Prostate gland (tissue), 2 donors: Measurements from ENCODE around the gene CBR4. TPM values are rescaled to one million over a fixed set of nuclear protein-coding genes. Genes with fewer than 3 reads are reported as not detected.

ENCODE experiments used
- DNase-seq: peaks from one replicate; pipeline ENCODE4 v3.0.0-alpha.2; 2019; ENCODE audit warnings: low spot score
- H3K27ac ChIP-seq, 2 donors: fragments of 200-600 bp; sonication (generic); 2 replicates each; pipeline ENCODE4 v1.5.1; 2017 to 2019
- H3K27me3 ChIP-seq: fragments of 200-600 bp; sonication (generic); replicated peaks from 2 replicates; pipeline ENCODE4 v1.5.1; 2019; ENCODE audit not compliant: insufficient read depth
- H3K36me3 ChIP-seq, 2 donors: fragments of 200-600 bp; sonication (generic); 1 replicate in 1 of 2; 2 replicates in 1 of 2; pipeline versions ENCODE4 v1.5.1 to v1.8.1; 2017 to 2019
- H3K4me1 ChIP-seq: fragments of 200-600 bp; sonication (generic); replicated peaks from 2 replicates; pipeline ENCODE4 v1.5.1; 2019
- H3K4me3 ChIP-seq, 2 donors: fragments of 200-600 bp; sonication (generic); 2 replicates each; pipeline ENCODE4 v1.5.1; 2017 to 2019
- H3K9me3 ChIP-seq: fragments of 200-600 bp; sonication (generic); 2 replicates; pipeline ENCODE4 v1.5.1; 2017
- POLR2A ChIP-seq: fragments of 450-650 bp; IDR thresholded peaks from one replicate; pipeline ENCODE4 v1.6.1; 2016; ENCODE audit warnings: antibody characterized with exemption, mild to moderate bottlenecking
- POLR2AphosphoS5 ChIP-seq: sonication (generic); formaldehyde crosslinking; IDR thresholded peaks from one replicate; pipeline ENCODE4 v1.6.1; 2017; ENCODE audit warnings: antibody characterized with exemption
- WGBS: methylation state at CpG from one replicate; pipeline ENCODE4 v1.1.5; 2018; 5-methylcytosine and 5-hydroxymethylcytosine counted together
- intact Hi-C: fragments of 100-400 bp; cut with DNase I; formaldehyde crosslinking; loops from one replicate; pipeline ENCODE4 v1.14.2; 2022
- total RNA-seq, 2 donors: library from RNA; depleted of rRNA; stranded (reverse); fragments of >200 nt; gene quantifications; one replicate each; pipeline ENCODE4 v1.1.0, GENCODE V29; 2016
- TF ChIP-seq, protein P1 (sequence below), 4 experiments: fragments of 200-600 bp in 2 of 4; fragments of 450-650 bp in 2 of 4; sonication (generic) in 2 of 4; IDR thresholded peaks; 1 replicate in 3 of 4; 2 replicates in 1 of 4; pipeline ENCODE4 v1.5.1; 2016 to 2019; ENCODE audit warnings: antibody characterized with exemption in 4 of 4, mild to moderate bottlenecking in 2 of 4, moderate library complexity in 2 of 4

Gene CBR4
- total RNA-seq, 2 donors from 2014 or later = 15.6 to 23.7 TPM

DNA sequence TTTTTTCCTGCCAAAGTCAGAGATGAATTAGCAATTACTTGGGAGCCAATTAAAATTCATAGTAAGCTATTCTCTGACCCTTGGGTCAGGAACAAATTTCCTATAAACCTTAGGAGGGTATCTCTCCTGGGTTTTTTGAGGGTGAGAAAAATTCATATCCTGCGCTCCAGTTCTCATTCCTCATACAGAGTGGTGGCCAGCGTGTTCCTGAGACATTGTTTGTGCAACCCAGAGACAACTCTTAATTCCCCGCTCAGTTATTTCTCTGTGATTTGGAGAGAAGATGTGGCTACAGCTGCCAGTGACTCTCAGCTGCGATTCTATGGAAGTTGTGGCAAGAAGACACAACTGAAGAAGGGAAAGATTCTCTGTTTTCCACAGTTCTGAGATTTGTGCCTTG, 37.9 kb upstream of the CBR4 start:
- H3K4me1 ChIP-seq = peaks cover 10% of the 10 kb centered on the region
- H3K36me3 ChIP-seq = no peaks in the 10 kb centered on the region
- no peak for DNase-seq
- intact Hi-C loops = no loop called here
- no peaks in the 10 kb centered on the region for H3K9me3 ChIP-seq
- TF ChIP-seq POLR2AphosphoS5 = no peak
- no peak for TF ChIP-seq POLR2A
- TF ChIP-seq, protein P1, sequence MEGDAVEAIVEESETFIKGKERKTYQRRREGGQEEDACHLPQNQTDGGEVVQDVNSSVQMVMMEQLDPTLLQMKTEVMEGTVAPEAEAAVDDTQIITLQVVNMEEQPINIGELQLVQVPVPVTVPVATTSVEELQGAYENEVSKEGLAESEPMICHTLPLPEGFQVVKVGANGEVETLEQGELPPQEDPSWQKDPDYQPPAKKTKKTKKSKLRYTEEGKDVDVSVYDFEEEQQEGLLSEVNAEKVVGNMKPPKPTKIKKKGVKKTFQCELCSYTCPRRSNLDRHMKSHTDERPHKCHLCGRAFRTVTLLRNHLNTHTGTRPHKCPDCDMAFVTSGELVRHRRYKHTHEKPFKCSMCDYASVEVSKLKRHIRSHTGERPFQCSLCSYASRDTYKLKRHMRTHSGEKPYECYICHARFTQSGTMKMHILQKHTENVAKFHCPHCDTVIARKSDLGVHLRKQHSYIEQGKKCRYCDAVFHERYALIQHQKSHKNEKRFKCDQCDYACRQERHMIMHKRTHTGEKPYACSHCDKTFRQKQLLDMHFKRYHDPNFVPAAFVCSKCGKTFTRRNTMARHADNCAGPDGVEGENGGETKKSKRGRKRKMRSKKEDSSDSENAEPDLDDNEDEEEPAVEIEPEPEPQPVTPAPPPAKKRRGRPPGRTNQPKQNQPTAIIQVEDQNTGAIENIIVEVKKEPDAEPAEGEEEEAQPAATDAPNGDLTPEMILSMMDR (IDR thresholded peaks at IDR 0.05) = no peak
- no peaks in the 10 kb centered on the region for H3K27me3 ChIP-seq
- 58% methylated on average over 4 of the region's 4 CpGs for WGBS
- no peak overlapping the region for H3K4me3 ChIP-seq
- no peak overlapping the region for H3K27ac ChIP-seq

DNA sequence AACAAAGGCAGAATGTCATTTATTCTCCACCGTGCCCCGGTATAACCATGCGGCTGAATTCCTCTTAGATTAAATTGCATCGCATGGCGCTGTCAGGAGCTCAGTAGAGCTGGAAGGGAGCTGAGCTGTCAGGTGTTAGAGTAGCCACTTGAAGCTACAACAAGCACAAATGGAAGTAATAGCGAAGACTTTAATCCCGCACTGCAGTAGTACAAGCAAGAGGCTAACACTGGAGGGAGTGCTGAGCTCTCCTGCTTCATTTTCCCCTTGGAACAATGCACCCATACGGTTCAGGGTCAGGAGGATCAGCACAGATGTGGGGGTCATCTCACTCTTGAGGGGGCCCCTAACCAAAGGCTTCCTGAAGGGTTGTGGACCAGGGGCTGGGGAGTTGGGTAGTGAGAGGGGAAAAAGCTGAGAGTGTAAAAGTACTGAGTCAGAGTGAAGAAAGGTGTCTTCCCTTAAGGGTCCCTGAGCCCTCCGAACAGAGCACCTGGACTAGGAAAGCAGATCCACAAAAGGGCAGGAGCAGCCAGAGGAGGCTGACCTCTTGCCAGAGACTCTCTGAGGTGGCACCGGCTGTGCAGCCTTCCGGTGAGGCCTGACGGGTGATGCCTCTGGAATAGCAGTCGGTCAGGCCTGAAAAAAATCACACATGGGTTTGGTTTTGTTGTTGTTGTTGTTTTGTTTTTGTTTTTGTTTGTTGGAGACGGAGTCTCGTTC, 36.0 kb upstream of the CBR4 start:
- H3K27ac ChIP-seq = no peak overlapping the region
- no peak for DNase-seq
- H3K9me3 ChIP-seq = no peaks in the 10 kb centered on the region
- H3K36me3 ChIP-seq = no peaks in the 10 kb centered on the region
- WGBS = 80% methylated on average over 15 of the region's 15 CpGs
- peaks cover 7% of the 10 kb centered on the region for H3K4me1 ChIP-seq
- no peak overlapping the region for H3K4me3 ChIP-seq
- no peaks in the 10 kb centered on the region for H3K27me3 ChIP-seq
- intact Hi-C loops = no loop called here
- TF ChIP-seq, protein P1 (IDR thresholded peaks at IDR 0.05) = no peak
- TF ChIP-seq POLR2AphosphoS5 = no peak
- no peak for TF ChIP-seq POLR2A

DNA sequence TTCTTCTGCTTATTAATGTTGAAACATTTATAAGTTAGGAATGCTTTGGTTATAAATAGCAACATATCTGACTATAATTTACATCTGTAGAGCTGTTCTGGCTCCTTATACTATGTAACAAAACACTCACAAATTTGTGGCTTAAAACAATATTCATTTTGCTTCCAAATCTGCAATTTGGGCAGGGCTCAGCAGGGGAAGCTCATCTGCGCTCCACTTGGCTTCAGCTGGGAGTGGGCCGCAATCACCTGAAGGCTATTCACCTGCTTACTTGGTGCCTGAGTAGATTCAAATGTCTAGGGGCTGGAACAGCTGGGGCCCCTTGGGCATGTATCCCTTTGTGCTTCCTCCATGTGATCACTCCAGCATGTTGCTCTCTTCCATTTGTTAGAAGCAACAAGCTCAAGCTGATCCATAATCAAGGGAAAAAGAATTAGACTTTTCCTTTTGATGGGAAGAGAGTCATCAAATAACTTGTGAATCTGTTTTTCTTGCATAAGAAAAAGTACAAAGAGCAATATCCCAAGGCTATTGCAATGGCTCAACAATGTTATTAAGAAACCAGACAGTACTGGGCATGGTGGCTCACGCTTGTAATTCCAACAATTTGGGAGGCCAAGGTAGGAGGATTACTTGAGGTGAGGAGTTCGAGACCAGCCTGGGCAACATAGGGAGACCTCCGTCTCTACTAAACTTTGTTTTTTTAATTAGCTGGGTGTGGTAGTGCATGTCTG, 34.8 kb upstream of the CBR4 start:
- no peak overlapping the region for H3K27ac ChIP-seq
- H3K9me3 ChIP-seq = no peaks in the 10 kb centered on the region
- no peaks in the 10 kb centered on the region for H3K36me3 ChIP-seq
- TF ChIP-seq POLR2AphosphoS5 (no peak), POLR2A (no peak)
- TF ChIP-seq, protein P1 (IDR thresholded peaks at IDR 0.05) = no peak
- no peak overlapping the region for H3K4me3 ChIP-seq
- no peak for DNase-seq
- WGBS = 98% methylated on average over 5 of the region's 5 CpGs
- intact Hi-C loops = no loop called here
- H3K27me3 ChIP-seq = no peaks in the 10 kb centered on the region
- no peaks in the 10 kb centered on the region for H3K4me1 ChIP-seq

DNA sequence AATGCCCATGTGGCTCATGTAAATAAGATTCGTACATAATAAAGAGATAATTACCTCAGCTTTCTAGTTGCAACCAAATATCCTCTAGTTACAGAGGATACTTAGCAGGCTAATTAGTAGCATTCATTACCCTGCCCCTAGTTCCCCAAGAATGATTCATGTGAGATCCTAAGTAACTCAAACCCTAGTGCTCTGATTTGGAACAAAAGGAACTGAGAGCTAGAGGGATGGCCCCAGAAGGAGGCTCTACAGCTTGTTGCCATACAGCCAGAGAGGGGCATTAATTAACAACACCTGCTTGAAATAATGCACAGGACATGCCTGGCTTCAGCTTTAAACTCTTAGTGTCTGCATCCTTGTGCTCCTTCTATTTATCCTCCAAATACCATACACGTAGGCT, 32.6 kb upstream of the CBR4 start:
- Histone ChIP-seq H3K27ac (no peak overlapping the region), H3K27me3 (no peaks in the 10 kb centered on the region), H3K9me3 (no peaks in the 10 kb centered on the region), H3K4me1 (no peaks in the 10 kb centered on the region), H3K4me3 (no peak overlapping the region), H3K36me3 (no peaks in the 10 kb centered on the region)
- TF ChIP-seq, protein P1 (IDR thresholded peaks at IDR 0.05) = no peak
- no peak for TF ChIP-seq POLR2A
- TF ChIP-seq POLR2AphosphoS5 = no peak
- no peak for DNase-seq
- WGBS = 90% methylated on average over 2 of the region's 2 CpGs
- intact Hi-C loops = no loop called here
